ENCODE measurements around the gene POMT2.

- TF ChIP-seq GATA2 (IDR thresholded peaks at IDR 0.05; ENCODE audit: low read depth, low read length) = no peak
- TF ChIP-seq GATA3 (IDR thresholded peaks at IDR 0.05; ENCODE audit: low read depth, low read length) = no peak
These were observed 80.3 kb downstream of the POMT2 start for GRCh38 chr14:77240336-77240915.

All from SH-SY5Y (cell line).